ENCODE results near the gene SEL1L3.

Gene SEL1L3

DNA sequence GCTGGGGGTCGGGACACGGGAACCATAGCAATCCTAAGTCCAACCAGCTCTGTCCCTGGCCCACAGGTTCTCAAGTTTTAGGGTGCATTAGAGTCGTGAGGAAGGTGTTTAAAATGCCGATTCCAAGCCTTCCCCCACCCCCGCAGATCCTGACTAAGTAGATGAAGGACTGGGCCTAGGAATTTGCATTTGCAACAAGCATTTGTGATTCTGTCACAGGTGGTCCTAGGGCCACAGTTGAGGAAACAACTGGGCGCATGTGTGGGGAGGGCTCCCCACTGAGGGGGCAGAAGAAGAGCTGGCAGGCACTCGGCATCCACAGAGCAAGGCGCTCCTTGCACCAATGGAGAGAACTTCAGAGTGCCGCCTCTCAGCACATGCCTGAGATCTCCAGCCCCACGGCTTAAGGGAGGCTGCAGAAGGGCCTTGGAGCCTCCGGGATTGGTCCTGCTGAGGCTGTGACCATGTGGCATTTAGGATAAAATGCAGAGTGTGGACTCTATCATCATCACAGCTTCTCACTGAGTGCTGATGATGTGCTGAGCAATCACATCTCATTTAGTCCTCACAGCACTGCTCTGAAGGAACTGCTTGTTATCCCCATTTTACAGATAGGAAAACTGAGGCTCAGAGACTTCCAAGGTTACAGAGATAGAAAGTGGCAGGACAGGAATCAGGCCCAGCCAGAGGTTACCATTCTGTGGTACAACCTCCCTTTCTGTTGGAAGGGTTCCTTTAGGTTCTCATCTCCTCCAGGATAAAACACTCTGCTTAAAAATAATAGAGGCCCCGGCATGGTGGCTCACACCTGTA, 16.7 kb downstream of the SEL1L3 start:
- no peak for DNase-seq

DNA sequence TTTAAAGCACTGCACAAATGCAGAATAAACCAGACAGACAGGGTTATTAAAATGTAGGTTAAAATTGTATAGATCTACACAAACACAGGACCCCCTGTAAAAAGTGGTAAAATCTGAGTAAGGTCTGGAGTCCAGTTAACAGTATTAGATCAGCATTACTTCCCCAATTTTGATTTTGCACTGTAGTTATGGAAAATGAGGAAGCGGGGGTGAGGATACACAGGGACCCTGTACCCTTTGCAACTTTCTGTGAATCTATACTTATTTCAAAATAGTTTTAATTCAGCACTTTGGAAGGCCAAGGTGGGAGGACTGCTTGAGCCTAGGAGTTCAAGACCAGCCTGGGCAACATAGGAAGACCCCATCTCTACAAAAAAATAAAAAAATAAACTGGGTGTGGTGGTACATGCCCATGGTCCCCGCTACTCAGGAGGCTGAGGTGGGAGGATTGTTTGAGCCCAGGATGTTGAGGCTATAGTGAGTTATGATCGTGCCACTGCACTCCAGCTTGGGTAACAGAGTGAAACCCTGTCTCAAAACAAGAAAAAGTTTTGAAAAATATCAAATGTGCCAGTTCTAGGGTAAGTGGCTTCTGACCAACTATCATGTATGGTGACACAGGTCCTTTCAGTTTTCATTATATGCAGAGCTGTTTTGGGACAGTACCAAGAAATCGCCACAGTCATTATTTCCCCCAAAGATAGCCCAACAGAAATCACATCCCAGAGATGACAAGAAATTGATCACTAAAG, 17.7 kb downstream of the SEL1L3 start:
- peak in 1 of 2 experiments; percentile 1 for DNase-seq

- DNase-seq: no peak
These were observed 19.3 kb downstream of the SEL1L3 start for GRCh38 chr4:25843340-25844097.

DNA sequence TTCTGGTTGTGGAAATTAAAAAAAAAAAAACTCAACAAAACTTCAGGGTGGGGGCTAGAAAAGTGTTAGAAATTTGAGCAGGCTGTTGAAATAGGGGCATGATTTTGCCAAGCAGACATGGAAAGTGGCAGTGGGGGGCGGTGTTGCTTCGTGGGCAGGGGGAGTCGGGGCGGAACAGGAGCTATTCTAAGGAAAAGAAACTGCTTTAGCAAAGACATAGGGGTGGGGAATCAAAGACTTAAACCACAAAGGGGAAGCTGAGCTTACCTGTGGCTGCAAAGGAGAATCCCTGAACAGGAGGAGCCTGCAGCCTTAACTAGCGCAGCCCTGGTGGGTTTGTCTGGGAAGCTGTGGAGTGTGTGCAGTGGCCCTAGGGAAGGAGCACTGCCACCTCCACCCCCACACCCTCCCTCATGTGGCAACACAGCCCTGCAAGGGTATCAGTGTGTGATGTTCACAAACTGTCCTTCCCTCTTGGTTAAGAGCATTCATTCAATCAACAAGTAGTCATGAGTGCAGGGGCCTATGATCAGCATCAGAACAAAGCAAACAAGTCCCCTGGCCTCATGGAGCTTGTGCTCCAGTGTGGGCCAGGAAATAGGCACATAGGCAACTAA, 20.5 kb downstream of the SEL1L3 start:
- DNase-seq: no peak

GRCh38 chr4:25839687-25840086, 23.1 kb downstream of the SEL1L3 start:
- DNase-seq: no peak

DNA sequence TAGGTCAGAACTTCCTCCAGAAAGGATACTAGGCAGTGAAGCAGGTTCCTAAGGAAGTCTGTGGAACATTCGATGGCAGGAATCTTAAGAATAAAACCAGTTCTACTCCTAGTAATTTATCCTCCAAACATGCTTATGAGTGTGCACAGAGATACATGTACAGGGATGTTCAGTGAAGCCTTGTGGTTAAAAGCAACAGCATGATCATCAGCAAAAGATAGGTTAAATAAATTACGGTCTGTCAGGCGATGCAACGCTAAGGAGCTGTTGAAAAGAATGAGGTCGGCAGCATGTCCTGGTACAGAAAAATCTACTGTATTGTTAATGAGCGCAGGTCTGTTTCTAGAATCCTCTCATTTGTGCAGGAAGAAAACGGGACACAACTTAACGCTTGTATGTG, 23.6 kb downstream of the SEL1L3 start:
- DNase-seq: no peak

DNA sequence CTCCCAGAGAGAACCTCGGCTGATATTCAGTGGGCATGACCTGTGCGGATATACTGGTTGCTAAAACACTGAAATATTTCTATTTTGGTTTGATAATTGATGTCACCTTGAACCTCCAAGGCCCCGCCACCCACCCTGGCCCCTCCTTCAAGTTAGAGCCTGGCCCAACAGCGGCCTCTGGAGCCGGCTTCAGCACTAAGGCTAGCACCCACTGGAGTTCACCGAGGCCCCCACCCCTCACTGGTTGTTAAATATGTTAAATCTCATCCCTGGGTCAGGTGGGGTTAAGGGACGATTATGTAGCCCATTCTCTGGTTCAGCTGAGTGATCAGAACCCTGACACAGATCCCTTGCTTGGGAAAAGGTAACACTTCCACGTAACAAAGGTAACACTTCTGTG, 24.3 kb downstream of the SEL1L3 start:
- no peak for DNase-seq

DNA sequence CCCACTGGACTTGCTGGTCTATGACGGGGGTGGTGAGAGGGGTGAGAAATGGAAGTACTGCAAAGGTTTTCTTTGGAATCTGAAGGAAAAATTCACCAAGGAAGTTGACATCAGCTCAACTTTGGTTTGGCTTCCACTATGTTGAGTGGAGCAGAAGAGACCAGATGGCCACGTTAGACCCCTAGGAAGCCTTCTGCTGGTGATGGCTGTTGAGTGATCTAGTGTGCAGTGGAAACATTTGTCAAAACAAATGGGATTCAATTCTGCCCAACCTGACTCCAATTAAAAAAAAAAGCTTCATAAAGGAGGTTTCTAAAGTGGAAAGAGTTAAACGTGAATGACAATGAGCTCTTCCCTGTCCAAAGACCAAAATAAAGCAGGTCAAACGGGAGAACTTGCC, 25.7 kb downstream of the SEL1L3 start:
- DNase-seq: no peak

GRCh38 chr4:25835384-25835783, 27.4 kb downstream of the SEL1L3 start:
- no peak for DNase-seq

- no peak for DNase-seq
These were observed 28.2 kb downstream of the SEL1L3 start for GRCh38 chr4:25834411-25835107.

GRCh38 chr4:25830548-25830947, 32.2 kb downstream of the SEL1L3 start:
- DNase-seq: no peak

GRCh38 chr4:25827897-25828296, 34.9 kb downstream of the SEL1L3 start:
- DNase-seq: no peak

- no peak for DNase-seq
These were observed 35.4 kb downstream of the SEL1L3 start for GRCh38 chr4:25827373-25827772.

- DNase-seq: no peak
These were observed 36.6 kb downstream of the SEL1L3 start for GRCh38 chr4:25826074-25826752.

- no peak for DNase-seq
These were observed 39.2 kb downstream of the SEL1L3 start for GRCh38 chr4:25823632-25824031.

DNA sequence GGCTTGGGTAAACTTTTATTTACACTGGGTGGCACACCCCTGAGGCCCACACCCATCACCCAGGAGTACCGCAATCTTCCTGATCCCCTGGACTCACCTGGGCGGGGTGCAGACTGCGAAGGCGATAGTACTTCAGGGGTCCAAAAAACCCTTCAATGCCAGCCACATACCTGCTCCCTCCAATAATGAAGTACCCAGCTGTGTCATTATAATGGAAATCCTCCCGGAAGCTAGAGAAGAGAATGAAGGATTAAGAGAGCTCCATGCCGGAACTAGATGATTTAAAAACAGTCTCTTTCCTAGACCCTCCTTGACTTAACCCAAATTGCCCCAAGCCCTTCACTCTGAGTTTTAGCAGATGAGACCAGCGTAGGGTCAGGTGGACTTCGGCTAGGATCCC, 40.9 kb downstream of the SEL1L3 start:
- DNase-seq: no peak

DNA sequence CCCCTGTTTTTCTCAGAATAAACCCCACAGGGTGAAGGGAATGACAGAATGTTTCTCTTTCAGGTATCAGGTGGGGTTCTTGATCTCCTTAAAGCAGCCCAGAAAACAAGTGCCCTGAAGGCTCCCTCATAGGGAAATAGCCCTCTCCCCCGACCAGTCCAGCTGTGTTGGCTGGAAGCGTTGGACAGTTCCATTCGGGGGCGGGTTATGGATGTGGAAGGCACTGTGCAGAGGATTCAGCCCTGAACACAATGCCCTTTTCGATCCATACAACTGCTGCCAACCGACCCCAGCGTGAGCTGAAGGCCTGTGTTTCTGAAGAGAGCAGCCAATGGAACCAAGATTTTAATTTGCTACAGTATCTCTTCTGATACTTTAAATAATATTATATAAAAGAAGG, 41.5 kb downstream of the SEL1L3 start:
- DNase-seq: no peak

GRCh38 chr4:25818876-25819275, 43.9 kb downstream of the SEL1L3 start:
- no peak for DNase-seq

- no peak for DNase-seq
These were observed 44.4 kb downstream of the SEL1L3 start for GRCh38 chr4:25818371-25818871.

GRCh38 chr4:25817059-25817681, 45.6 kb downstream of the SEL1L3 start:
- no peak for DNase-seq

DNA sequence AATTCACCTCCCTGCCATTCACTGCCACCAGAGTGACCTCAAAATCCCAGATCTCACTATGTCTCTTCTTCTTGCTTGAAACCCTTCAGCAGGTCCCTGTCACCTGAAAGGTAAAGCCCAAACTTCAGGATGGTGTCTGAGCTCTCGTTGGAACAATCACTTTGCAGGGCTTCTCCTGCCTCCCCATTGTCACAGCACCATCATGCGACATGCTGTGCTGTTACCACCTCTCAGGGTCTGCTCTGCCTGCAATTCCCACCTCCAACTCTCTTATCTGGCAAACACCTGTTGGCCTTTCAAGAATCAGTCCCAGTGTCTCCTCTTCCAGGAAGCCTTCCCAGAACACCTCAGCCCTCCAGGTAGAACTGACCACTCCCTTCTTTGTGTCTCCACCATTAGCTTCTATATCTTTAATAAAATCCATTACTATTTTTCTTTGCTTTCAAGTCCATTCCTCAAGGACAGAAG, 46.2 kb downstream of the SEL1L3 start:
- DNase-seq: no peak

Measured in AML-193 (cell line).